HepG2 (cell line): ENCODE data around the gene ZNF793.

ENCODE experiments used
- CTCF ChIP-seq: sonication (generic); formaldehyde crosslinking; IDR thresholded peaks from 2 replicates; pipeline ENCODE4 v1.5.0; 2020; ENCODE audit warnings: mild to moderate bottlenecking, missing genetic modification reagents, moderate library complexity
- DR1 ChIP-seq: sonication (generic); formaldehyde crosslinking; IDR thresholded peaks from 2 replicates; pipeline ENCODE4 v1.8.0; 2021; ENCODE audit warnings: mild to moderate bottlenecking, missing genetic modification reagents, inconsistent platforms
- MAZ ChIP-seq, 2 experiments: sonication (generic) in 1 of 2; formaldehyde crosslinking in 1 of 2; IDR thresholded peaks; 2 replicates each; pipeline versions ENCODE4 v1.5.0 to v1.6.1; 2012 to 2020; ENCODE audit warnings: low read depth in 2 of 2, mild to moderate bottlenecking in 2 of 2, borderline replicate concordance in 1 of 2, improper control_type of control experiment in 1 of 2, low read length in 1 of 2, missing genetic modification reagents in 1 of 2, moderate library complexity in 1 of 2
- MLLT10 ChIP-seq: sonication (generic); formaldehyde crosslinking; IDR thresholded peaks from 2 replicates; pipeline ENCODE4 v1.4.0; 2020; ENCODE audit warnings: missing genetic modification reagents
- ZNF274 ChIP-seq: sonication (generic); formaldehyde crosslinking; IDR thresholded peaks from 2 replicates; pipeline ENCODE4 v1.5.1; 2020; ENCODE audit warnings: mild to moderate bottlenecking, missing genetic modification reagents

GRCh38 chr19:37507167-37507464 is 377 bp downstream of the ZNF793 start:
- TF ChIP-seq DR1 (CRISPR knock-in tag) (no peak), MAZ (IDR thresholded peaks at IDR 0.05; ENCODE audit: borderline replicate concordance, low read depth, low read length) (no peak), MAZ (CRISPR knock-in tag; IDR thresholded peaks at IDR 0.05; ENCODE audit: low read depth) (no peak), CTCF (CRISPR knock-in tag) (no peak), ZNF274 (CRISPR knock-in tag) (no peak), MLLT10 (CRISPR knock-in tag) (no peak)
